OCI-LY3 (cell line): ENCODE results near the gene KRTAP10-4.
"Not testable (repeated sequence)": the region's sequence is repeated elsewhere in the genome, so short reads cannot be mapped to it uniquely, and the experiment has no call there.

ENCODE experiments used
- CTCF ChIP-seq: fragments of 200-600, 300-600 bp; sonication (generic); IDR thresholded peaks from 2 replicates; pipeline ENCODE4 v1.5.1; 2014; ENCODE audit warnings: antibody characterized with exemption, low read length, low read depth
- EZH2phosphoT487 ChIP-seq: fragments of 200-600 bp; shearing (Covaris generic); IDR thresholded peaks from 2 replicates; pipeline ENCODE4 v1.6.1; 2018; ENCODE audit warnings: antibody characterized with exemption, mixed run types, low read depth

- TF ChIP-seq CTCF, EZH2phosphoT487: not testable (repeated sequence)
Observed at GRCh38 chr21:44601091-44601490, 27.6 kb downstream of the KRTAP10-4 start.
